Gastrocnemius medialis (tissue), 4 donors: ENCODE results near the gene SUDS3.

Experiments
- CTCF ChIP-seq, 5 experiments: fragments of 450-650 bp in 3 of 5; fragments of 200-600 bp in 2 of 5; sonication (generic) in 2 of 5; IDR thresholded peaks in 4 of 5; conservative IDR thresholded peaks in 1 of 5; 1 replicate in 4 of 5; 2 replicates in 1 of 5; pipeline ENCODE4 v1.5.1; 2016 to 2019; ENCODE audit warnings: antibody characterized with exemption in 5 of 5, mild to moderate bottlenecking in 3 of 5, moderate library complexity in 3 of 5
- POLR2A ChIP-seq, 2 donors: fragments of 450-650 bp; IDR thresholded peaks; one replicate each; pipeline ENCODE4 v1.6.1; 2017; ENCODE audit warnings: antibody characterized with exemption in 2 of 2, mild to moderate bottlenecking in 2 of 2, moderate library complexity in 2 of 2

DNA sequence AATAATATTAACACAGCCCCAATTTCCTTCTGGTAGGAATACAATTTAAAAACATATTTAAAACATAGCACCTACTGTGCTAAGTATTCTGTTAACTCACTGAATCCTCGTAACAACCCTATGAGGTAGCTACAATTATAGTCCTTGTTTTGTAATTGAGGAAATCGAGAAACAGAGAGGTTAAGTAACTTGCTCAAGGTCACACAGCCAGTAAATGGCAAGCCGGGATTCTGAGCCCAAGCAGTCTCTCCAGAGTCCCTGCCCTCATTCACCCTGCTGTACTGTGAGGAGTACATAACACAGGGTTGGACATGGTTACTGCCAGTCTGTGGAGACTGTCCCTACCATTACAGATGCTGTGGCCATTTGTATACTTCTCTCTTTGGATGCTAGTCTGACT lies 44.3 kb downstream of the SUDS3 start:
- TF ChIP-seq CTCF (IDR thresholded peaks at IDR 0.05 in 4 of 5, conservative IDR thresholded peaks at IDR 0.05 in 1 of 5) = no peak
- TF ChIP-seq POLR2A (IDR thresholded peaks at IDR 0.05) = no peak
